Measurements from ENCODE around the gene PIGU. TPM values are rescaled to one million over a fixed set of nuclear protein-coding genes. Genes with fewer than 3 reads are reported as not detected.

Gene PIGU
- polyA plus RNA-seq, 1 of the 3 experiments (the other 2 are of a cell fraction): 40.3 TPM

GRCh38 chr20:34566978-34567891, 109.7 kb downstream of the PIGU start:
- Histone ChIP-seq H3K9me3 (no peaks in the 10 kb centered on the region), H3K9ac (no peak overlapping the region), H3K36me3 (replicated peaks in 1 of 2; ENCODE audit: control insufficient read depth in 1 of 2, insufficient read depth in 2 of 2, low read length in 1 of 2) (peaks cover 0 to 5% of the 10 kb centered on the region in 2 experiments), H3K27ac (ENCODE audit: low read depth in 2 of 2, low read length in 1 of 2) (no peak overlapping the region), H3K9me2 (no peaks in the 10 kb centered on the region), H3K79me2 (ENCODE audit: insufficient read depth) (no peaks in the 10 kb centered on the region), H3K4me1 (ENCODE audit: control insufficient read depth in 1 of 2, insufficient read depth in 2 of 2, low read depth in 1 of 2, low read length in 1 of 2) (peaks cover 0 to 3% of the 10 kb centered on the region in 2 experiments; a peak in 1 of 4 replicates), H3K4me2 (no peak overlapping the region), H3F3A (replicated peaks; ENCODE audit: insufficient read depth) (peaks cover 3% of the 10 kb centered on the region), H3K27me3 (ENCODE audit: insufficient read depth) (no peaks in the 10 kb centered on the region), H4K20me1 (ENCODE audit: insufficient read depth) (no peaks in the 10 kb centered on the region), H2AFZ (ENCODE audit: low read depth) (no peak overlapping the region), H3K4me3 (ENCODE audit: low read depth in 2 of 2, low read length in 1 of 2) (no peak overlapping the region)
- DNase-seq: no peak
- ChIA-PET CTCF (interaction anchor here (0.9 to 2.5 kb wide), 3 partner anchors 29 to 255 kb away, joined by 3 to 8 read pairs (median 3); no protein-coding TSS in a partner anchor), POLR2A (no interaction called here)
- 90% methylated on average over 7 of the region's 9 CpGs for WGBS (ENCODE audit: low lambda C conversion rate)
- no peak for TF ChIP-seq FOXJ3 (CRISPR knock-in tag; IDR thresholded peaks at IDR 0.05)
- no peak for TF ChIP-seq EZH2phosphoT487 (IDR thresholded peaks at IDR 0.05; ENCODE audit: borderline replicate concordance, low read depth)
- TF ChIP-seq IRF3 (IDR thresholded peaks at IDR 0.05; ENCODE audit: low read depth, low read length): no peak
- no peak for TF ChIP-seq FOSL2 (IDR thresholded peaks at IDR 0.05; ENCODE audit: borderline replicate concordance, low read depth)
- TF ChIP-seq TEAD4 (IDR thresholded peaks at IDR 0.05; ENCODE audit: borderline replicate concordance, insufficient read depth): no peak
- no peak for TF ChIP-seq REST (IDR thresholded peaks at IDR 0.05; ENCODE audit: low read depth, low read length)

- Histone ChIP-seq H3K36me3 (replicated peaks in 1 of 2; ENCODE audit: control insufficient read depth in 1 of 2, insufficient read depth in 2 of 2, low read length in 1 of 2) (peaks cover 0 to 6% of the 10 kb centered on the region in 2 experiments), H3K79me2 (ENCODE audit: insufficient read depth) (no peaks in the 10 kb centered on the region), H4K20me1 (ENCODE audit: insufficient read depth) (no peaks in the 10 kb centered on the region), H3K9ac (no peak overlapping the region), H2AFZ (ENCODE audit: low read depth) (no peak overlapping the region), H3K9me2 (no peaks in the 10 kb centered on the region), H3K4me1 (ENCODE audit: control insufficient read depth in 1 of 2, insufficient read depth in 2 of 2, low read depth in 1 of 2, low read length in 1 of 2) (peaks cover 0 to 3% of the 10 kb centered on the region in 2 experiments; a peak in 1 of 4 replicates), H3K4me3 (ENCODE audit: low read depth in 2 of 2, low read length in 1 of 2) (no peak overlapping the region), H3K27ac (ENCODE audit: low read depth in 2 of 2, low read length in 1 of 2) (no peak overlapping the region), H3K27me3 (ENCODE audit: insufficient read depth) (no peaks in the 10 kb centered on the region), H3K4me2 (no peak overlapping the region), H3F3A (replicated peaks; ENCODE audit: insufficient read depth) (peaks cover under 1% of the 10 kb centered on the region), H3K9me3 (no peaks in the 10 kb centered on the region)
- ChIA-PET POLR2A (interaction anchor here (0.6 kb wide), 1 partner anchor 1110 kb away, joined by 3 read pairs; no protein-coding TSS in a partner anchor), CTCF (interaction anchor here (0.7 to 2.5 kb wide), 3 partner anchors 19 to 252 kb away, joined by 3 to 8 read pairs (median 3); no protein-coding TSS in a partner anchor)
- WGBS (ENCODE audit: low lambda C conversion rate): 20% methylated on average over 1 of the region's 7 CpGs
- no peak for TF ChIP-seq GABPA (IDR thresholded peaks at IDR 0.05; ENCODE audit: low read depth)
- TF ChIP-seq FOXM1 (IDR thresholded peaks at IDR 0.05; ENCODE audit: low read depth): no peak
- no peak for TF ChIP-seq SIN3A (IDR thresholded peaks at IDR 0.05; ENCODE audit: borderline replicate concordance, low read depth, low read length)
- TF ChIP-seq EZH2phosphoT487 (IDR thresholded peaks at IDR 0.05; ENCODE audit: borderline replicate concordance, low read depth): no peak
- TF ChIP-seq ZBTB33 (IDR thresholded peaks at IDR 0.05; ENCODE audit: borderline replicate concordance, low read depth): no peak
- TF ChIP-seq GATA2 (CRISPR knock-in tag; IDR thresholded peaks at IDR 0.05): no peak
- no peak for TF ChIP-seq TCF12 (IDR thresholded peaks at IDR 0.05)
- no peak for TF ChIP-seq POLR2AphosphoS5 (IDR thresholded peaks at IDR 0.05; ENCODE audit: low read depth, low read length)
- no peak for DNase-seq
Observed at GRCh38 chr20:34564833-34565232, 112.1 kb downstream of the PIGU start.
